Endothelial cell of umbilical vein (primary cell): ENCODE measurements around the gene JSRP1. TPM values are rescaled to one million over a fixed set of nuclear protein-coding genes. Genes with fewer than 3 reads are reported as not detected.

Experiments used
- BruUV-seq: library from RNA; stranded (reverse); fragments of 400-500 nt; replicated peaks from 2 replicates; lab custom pipeline; 2021; lab: Mats Ljungman, UMichigan
- CTCF ChIA-PET: fragments of 300-600, 350-600 bp; sonication (Branson Sonifier 250); formaldehyde crosslinking; loops from one replicate; lab custom pipeline; 2021; ENCODE audit warnings: antibody characterized with exemption, inconsistent platforms; lab: Charles Lee
- POLR2A ChIA-PET: fragments of 300-600, 350-600 bp; sonication (Branson Sonifier 250); formaldehyde crosslinking; loops from one replicate; lab custom pipeline; 2021; ENCODE audit warnings: antibody characterized with exemption, inconsistent platforms; lab: Charles Lee
- DNase-seq: peaks from one replicate; pipeline ENCODE4 v3.0.0-alpha.2; 2011; ENCODE audit warnings: low read depth, low spot score
- FAIRE-seq: peaks from 2 replicates; lab custom pipeline; 2011; peaks lifted over from hg19 to GRCh38; lab: Jason Lieb, UNC
- H2AFZ ChIP-seq: 2 replicates; pipeline ENCODE4 v1.6.0; 2012; ENCODE audit warnings: low read depth, low read length, control low read depth, inconsistent platforms
- H3K27ac ChIP-seq: 2 replicates; pipeline ENCODE4 v1.5.1; 2011; ENCODE audit warnings: low read depth, mild to moderate bottlenecking, control low read depth, low read length, moderate library complexity; ENCODE audit not compliant: insufficient read depth
- H3K27me3 ChIP-seq, 2 experiments: 2 replicates each; pipeline versions ENCODE4 v1.6.0 to v1.6.1; 2011; ENCODE audit warnings: low read length in 2 of 2, mixed read lengths in 1 of 2; ENCODE audit not compliant: control insufficient read depth in 2 of 2, insufficient read depth in 2 of 2
- H3K36me3 ChIP-seq, 2 experiments: 2 replicates in 1 of 2; 3 replicates in 1 of 2; pipeline ENCODE4 v1.5.1; 2011; ENCODE audit warnings: low read length in 2 of 2, mild to moderate bottlenecking in 1 of 2, moderate library complexity in 1 of 2; ENCODE audit not compliant: control insufficient read depth in 2 of 2, insufficient read depth in 2 of 2; ENCODE audit errors: extremely low read depth in 1 of 2
- H3K4me1 ChIP-seq: 3 replicates; pipeline ENCODE4 v1.5.1; 2011; ENCODE audit warnings: mild to moderate bottlenecking, low read length; ENCODE audit not compliant: control insufficient read depth, insufficient read depth; ENCODE audit errors: extremely low read depth
- H3K4me2 ChIP-seq: 2 replicates; pipeline ENCODE4 v1.6.1; 2011; ENCODE audit warnings: low read length, control low read depth, mixed read lengths; ENCODE audit not compliant: insufficient read depth
- H3K4me3 ChIP-seq, 3 experiments: fragments of 200-600 bp in 1 of 3; sonication (generic), shearing (Covaris generic) in 1 of 3; replicated peaks in 1 of 3; 2 replicates each; pipeline ENCODE4 v1.5.1; 2011 to 2016; ENCODE audit warnings: control low read depth in 3 of 3, low read length in 3 of 3, mild to moderate bottlenecking in 2 of 3, inconsistent platforms in 1 of 3, low read depth in 1 of 3, moderate library complexity in 1 of 3; ENCODE audit not compliant: insufficient read depth in 1 of 3
- H3K79me2 ChIP-seq: 2 replicates; pipeline ENCODE4 v1.6.0; 2012; ENCODE audit warnings: low read length, inconsistent platforms; ENCODE audit not compliant: control insufficient read depth, insufficient read depth
- H3K9ac ChIP-seq: replicated peaks from 2 replicates; pipeline ENCODE3; 2011; ENCODE audit warnings: low read length, control low read depth; ENCODE audit not compliant: insufficient read depth; ENCODE audit errors: extremely low read depth
- H3K9me1 ChIP-seq: replicated peaks from 3 replicates; pipeline ENCODE4 v1.6.0; 2011; ENCODE audit warnings: mild to moderate bottlenecking, low read length; ENCODE audit not compliant: control insufficient read depth, insufficient read depth; ENCODE audit errors: extremely low read depth
- H3K9me3 ChIP-seq: replicated peaks from 2 replicates; pipeline ENCODE4 v1.5.1; 2012; ENCODE audit warnings: low read length, inconsistent platforms; ENCODE audit not compliant: control insufficient read depth, insufficient read depth
- H4K20me1 ChIP-seq: replicated peaks from 2 replicates; pipeline ENCODE3; 2011; ENCODE audit warnings: mild to moderate bottlenecking, low read length; ENCODE audit not compliant: control insufficient read depth, insufficient read depth; ENCODE audit errors: extremely low read depth
- EZH2 ChIP-seq: IDR thresholded peaks from 2 replicates; pipeline ENCODE4 v1.6.1; 2012; ENCODE audit warnings: borderline replicate concordance, low read depth, mild to moderate bottlenecking, moderate library complexity, low read length, inconsistent platforms; ENCODE audit not compliant: severe bottlenecking
- FOS ChIP-seq: IDR thresholded peaks from 2 replicates; pipeline ENCODE4 v1.6.1; 2011; ENCODE audit warnings: mild to moderate bottlenecking, low read length, moderate library complexity, borderline replicate concordance; ENCODE audit not compliant: insufficient read depth
- GATA2 ChIP-seq: IDR thresholded peaks from 2 replicates; pipeline ENCODE4 v1.7.0; 2011; ENCODE audit warnings: low read depth, mild to moderate bottlenecking, moderate library complexity, mixed read lengths, low read length; ENCODE audit not compliant: insufficient read length, insufficient read depth
- JUN ChIP-seq: IDR thresholded peaks from 2 replicates; pipeline ENCODE4 v1.6.1; 2011; ENCODE audit warnings: borderline replicate concordance, low read depth; ENCODE audit not compliant: insufficient read length, insufficient read depth
- POLR2A ChIP-seq: IDR thresholded peaks from 2 replicates; pipeline ENCODE4 v1.6.1; 2012; ENCODE audit warnings: low read depth, mild to moderate bottlenecking, control low read depth, low read length
- POLR2AphosphoS5 ChIP-seq: IDR thresholded peaks from 2 replicates; pipeline ENCODE4 v1.6.1; 2012; ENCODE audit warnings: low read depth, mild to moderate bottlenecking, control low read depth, low read length, moderate library complexity; ENCODE audit not compliant: insufficient read depth
- dilution Hi-C: fragments of 300-500 bp; cut with MboI; formaldehyde crosslinking; loops from one replicate; pipeline ENCODE4 v1.15.0; 2019; ENCODE audit warnings: low sequenced_read_pairs; ENCODE audit not compliant: extremely low pct_ligation_motif_present
- intact Hi-C: fragments of 100-400 bp; cut with micrococcal nuclease; formaldehyde crosslinking; loops from one replicate; pipeline ENCODE4 v1.10.0; 2022
- polyA plus RNA-seq, 4 experiments: library from polyadenylated mRNA; depleted of rRNA in 3 of 4; stranded (reverse) in 3 of 4; unstranded in 1 of 4; fragments of >200 nt; gene quantifications; 2 replicates each; pipeline versions ENCODE4 v1.2.1 to v1.2.3, GENCODE V29; 2011 to 2012; ENCODE audit warnings: missing spikeins in 1 of 4
- total RNA-seq: library from RNA; stranded (reverse); gene quantifications from 2 replicates; pipeline ENCODE4 v1.2.3, GENCODE V29; 2021
- TF ChIP-seq, protein P1 (sequence below), 2 donors: IDR thresholded peaks; 1 replicate in 1 of 2; 2 replicates in 1 of 2; pipeline ENCODE4 v1.5.1; 2011; ENCODE audit warnings: low read length in 2 of 2, mild to moderate bottlenecking in 2 of 2, moderate library complexity in 2 of 2, control low read depth in 1 of 2, inconsistent platforms in 1 of 2, low read depth in 1 of 2; ENCODE audit not compliant: insufficient read depth in 1 of 2; ENCODE audit errors: extremely low read depth in 1 of 2
- TF ChIP-seq, protein P2 (sequence below): IDR thresholded peaks from 2 replicates; pipeline ENCODE4 v1.6.1; 2011; ENCODE audit not compliant: insufficient read depth, insufficient read length

Gene JSRP1
- total and polyA plus RNA-seq, 2 donors (not counting 3 experiments of a cell fraction or from before 2014, with no cell fraction given), result not detected

DNA sequence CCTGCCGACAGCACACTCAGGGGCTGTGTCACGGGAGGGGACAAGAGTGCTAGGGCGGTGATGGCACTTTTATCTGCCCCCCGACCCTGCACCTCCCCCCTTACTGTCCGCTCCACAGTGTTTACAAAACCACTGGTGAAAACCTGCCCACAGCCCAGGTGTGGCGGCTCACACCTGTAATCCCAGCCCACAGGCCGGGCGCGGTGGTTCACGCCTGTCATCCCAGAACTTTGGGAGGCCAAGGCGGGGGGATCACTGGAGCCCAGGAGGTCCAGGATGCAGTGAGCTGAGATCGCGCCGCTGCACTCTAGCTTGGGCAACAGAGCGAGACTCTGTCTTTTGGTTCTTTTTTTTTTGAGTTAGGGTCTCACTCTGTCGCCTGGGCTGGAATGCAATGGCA is 39.9 kb upstream of the JSRP1 start:
- Histone ChIP-seq H2AFZ (no peak overlapping the region), H4K20me1 (no peaks in the 10 kb centered on the region), H3K79me2 (no peaks in the 10 kb centered on the region), H3K4me2 (no peak overlapping the region), H3K9ac (no peak overlapping the region), H3K27ac (no peak overlapping the region), H3K27me3 (peaks cover 18 to 30% of the 10 kb centered on the region in 2 experiments), H3K4me3 (no peak overlapping the region), H3K9me1 (no peaks in the 10 kb centered on the region), H3K9me3 (no peaks in the 10 kb centered on the region), H3K36me3 (no peaks in the 10 kb centered on the region), H3K4me1 (peaks cover 3% of the 10 kb centered on the region)
- ChIA-PET CTCF (interaction anchor here (2.5 kb wide), 1 partner anchor 8 kb away, joined by 5 read pairs; no protein-coding TSS in a partner anchor), POLR2A (no interaction called here)
- TF ChIP-seq POLR2AphosphoS5 (no peak), GATA2 (no peak), FOS (no peak), EZH2 (no peak), JUN (no peak), POLR2A (no peak)
- TF ChIP-seq, protein P1, sequence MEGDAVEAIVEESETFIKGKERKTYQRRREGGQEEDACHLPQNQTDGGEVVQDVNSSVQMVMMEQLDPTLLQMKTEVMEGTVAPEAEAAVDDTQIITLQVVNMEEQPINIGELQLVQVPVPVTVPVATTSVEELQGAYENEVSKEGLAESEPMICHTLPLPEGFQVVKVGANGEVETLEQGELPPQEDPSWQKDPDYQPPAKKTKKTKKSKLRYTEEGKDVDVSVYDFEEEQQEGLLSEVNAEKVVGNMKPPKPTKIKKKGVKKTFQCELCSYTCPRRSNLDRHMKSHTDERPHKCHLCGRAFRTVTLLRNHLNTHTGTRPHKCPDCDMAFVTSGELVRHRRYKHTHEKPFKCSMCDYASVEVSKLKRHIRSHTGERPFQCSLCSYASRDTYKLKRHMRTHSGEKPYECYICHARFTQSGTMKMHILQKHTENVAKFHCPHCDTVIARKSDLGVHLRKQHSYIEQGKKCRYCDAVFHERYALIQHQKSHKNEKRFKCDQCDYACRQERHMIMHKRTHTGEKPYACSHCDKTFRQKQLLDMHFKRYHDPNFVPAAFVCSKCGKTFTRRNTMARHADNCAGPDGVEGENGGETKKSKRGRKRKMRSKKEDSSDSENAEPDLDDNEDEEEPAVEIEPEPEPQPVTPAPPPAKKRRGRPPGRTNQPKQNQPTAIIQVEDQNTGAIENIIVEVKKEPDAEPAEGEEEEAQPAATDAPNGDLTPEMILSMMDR (IDR thresholded peaks at IDR 0.05; ENCODE audit: extremely low read depth in 1 of 2, insufficient read depth in 1 of 2, low read depth in 1 of 2, low read length in 2 of 2), result no peak
- TF ChIP-seq, protein P2, sequence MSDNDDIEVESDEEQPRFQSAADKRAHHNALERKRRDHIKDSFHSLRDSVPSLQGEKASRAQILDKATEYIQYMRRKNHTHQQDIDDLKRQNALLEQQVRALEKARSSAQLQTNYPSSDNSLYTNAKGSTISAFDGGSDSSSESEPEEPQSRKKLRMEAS, result no peak
- FAIRE-seq (no peak), DNase-seq (no peak)
- intact Hi-C loops, result no loop called here
- BruUV-seq, result no TSS peak
- dilution Hi-C loops, result no loop called here
